Measurements from ENCODE around the gene MEGF6. TPM values are rescaled to one million over a fixed set of nuclear protein-coding genes. Genes with fewer than 3 reads are reported as not detected.

The MEGF6 gene
- total RNA-seq, 3 donors from 2014 or later: 0.43 to 0.98 (median 0.84) TPM

- ATAC-seq (no peak), DNase-seq (no peak)
- Mint-ChIP-seq H3K9me3 (no peaks in the 10 kb centered on the region), H3K27me3 (ENCODE audit: low read depth) (no peaks in the 10 kb centered on the region), H3K36me3 (ENCODE audit: insufficient read depth) (no peaks in the 10 kb centered on the region), H3K4me1 (ENCODE audit: low read depth) (no peaks in the 10 kb centered on the region), H3K4me3 (no peak overlapping the region)
Observed at GRCh38 chr1:3552176-3552575, 59.1 kb downstream of the MEGF6 start.

DNA sequence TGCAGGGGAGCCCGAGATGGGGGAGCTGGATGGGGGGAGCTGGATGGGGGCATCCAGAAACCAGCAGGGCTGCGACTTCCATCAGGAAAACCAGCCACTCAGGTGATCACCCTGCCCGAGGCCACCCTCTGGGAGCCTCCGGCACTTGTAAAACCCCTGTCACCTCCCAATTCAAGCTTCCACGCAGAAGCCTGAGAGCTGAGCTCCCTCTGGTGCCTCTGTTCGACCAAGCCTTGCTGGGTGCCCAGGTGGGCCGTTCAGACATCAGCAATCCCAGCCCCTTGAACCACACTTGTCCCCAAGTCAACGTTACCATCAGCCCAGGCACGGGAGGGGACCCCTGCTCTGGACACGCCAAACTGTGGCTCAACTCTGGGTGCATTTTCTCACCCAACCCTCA, 59.6 kb downstream of the MEGF6 start:
- DNase-seq: no peak
- H3K4me1 Mint-ChIP-seq (ENCODE audit: low read depth): no peaks in the 10 kb centered on the region
- no peak for ATAC-seq
- no peak overlapping the region for H3K4me3 Mint-ChIP-seq
- no peaks in the 10 kb centered on the region for H3K27me3 Mint-ChIP-seq (ENCODE audit: low read depth)
- no peaks in the 10 kb centered on the region for H3K36me3 Mint-ChIP-seq (ENCODE audit: insufficient read depth)
- H3K9me3 Mint-ChIP-seq: no peaks in the 10 kb centered on the region

DNA sequence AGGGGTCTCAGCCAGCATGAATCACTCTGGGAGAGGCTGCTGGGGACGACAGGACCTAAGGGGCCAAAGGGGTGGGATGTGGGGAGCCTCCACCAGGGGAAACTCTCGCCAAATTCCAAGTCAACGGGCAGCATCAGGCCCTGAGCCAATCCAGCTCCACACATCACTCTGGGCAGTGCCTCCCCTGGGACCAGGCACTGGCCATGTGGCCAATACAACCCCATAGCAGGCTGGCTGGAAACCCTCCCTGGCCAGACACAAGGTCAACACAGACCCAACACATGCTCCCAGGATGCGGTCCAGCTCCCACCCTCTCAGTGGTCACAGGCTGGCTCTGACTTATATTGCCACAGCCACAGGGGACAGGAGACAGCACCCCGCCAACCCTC, 60.0 kb downstream of the MEGF6 start:
- no peaks in the 10 kb centered on the region for H3K4me1 Mint-ChIP-seq (ENCODE audit: low read depth)
- no peak overlapping the region for H3K4me3 Mint-ChIP-seq
- no peak for DNase-seq
- no peaks in the 10 kb centered on the region for H3K9me3 Mint-ChIP-seq
- no peaks in the 10 kb centered on the region for H3K36me3 Mint-ChIP-seq (ENCODE audit: insufficient read depth)
- no peak for ATAC-seq
- no peaks in the 10 kb centered on the region for H3K27me3 Mint-ChIP-seq (ENCODE audit: low read depth)

DNA sequence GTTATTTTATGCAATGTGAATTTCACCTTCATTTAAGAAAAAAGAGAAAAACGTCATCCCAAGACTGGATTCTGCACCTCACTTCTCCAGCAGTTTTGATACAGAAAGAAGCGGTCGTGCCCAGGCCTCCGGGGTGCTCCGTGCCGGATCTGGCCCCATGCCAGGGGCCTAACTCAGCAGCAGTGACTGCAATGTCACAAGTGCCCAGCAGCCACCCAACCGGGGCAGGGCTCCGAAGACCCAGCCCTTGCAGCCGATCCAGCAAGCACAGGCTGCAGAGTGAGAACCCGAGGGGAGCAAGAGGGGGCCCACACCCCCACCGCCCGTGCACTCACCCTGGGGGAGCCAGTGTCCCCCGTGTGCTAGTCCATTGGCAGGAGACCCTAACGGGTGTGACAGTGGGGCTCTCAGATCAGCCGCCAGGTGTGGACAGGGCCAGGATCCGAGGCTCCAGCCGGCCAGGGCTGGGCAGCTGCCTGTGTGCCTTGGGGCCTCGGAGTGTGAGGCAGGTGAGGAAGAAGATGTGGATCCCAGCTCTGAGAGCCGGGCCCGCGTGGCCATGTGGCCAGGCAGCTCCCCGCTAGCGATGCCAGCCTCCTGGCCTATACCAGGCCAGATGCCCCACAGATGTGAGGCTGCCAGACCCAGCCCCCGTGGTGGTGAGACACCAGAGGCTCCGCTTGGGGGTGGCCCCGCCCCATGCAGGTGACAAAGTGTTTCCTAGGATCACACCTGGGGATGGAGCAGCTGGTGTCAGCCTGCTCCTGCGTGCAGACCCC, 60.6 kb downstream of the MEGF6 start:
- no peaks in the 10 kb centered on the region for H3K9me3 Mint-ChIP-seq
- ATAC-seq: no peak
- no peaks in the 10 kb centered on the region for H3K27me3 Mint-ChIP-seq (ENCODE audit: low read depth)
- H3K36me3 Mint-ChIP-seq (ENCODE audit: insufficient read depth): no peaks in the 10 kb centered on the region
- no peaks in the 10 kb centered on the region for H3K4me1 Mint-ChIP-seq (ENCODE audit: low read depth)
- no peak for DNase-seq
- no peak overlapping the region for H3K4me3 Mint-ChIP-seq

DNA sequence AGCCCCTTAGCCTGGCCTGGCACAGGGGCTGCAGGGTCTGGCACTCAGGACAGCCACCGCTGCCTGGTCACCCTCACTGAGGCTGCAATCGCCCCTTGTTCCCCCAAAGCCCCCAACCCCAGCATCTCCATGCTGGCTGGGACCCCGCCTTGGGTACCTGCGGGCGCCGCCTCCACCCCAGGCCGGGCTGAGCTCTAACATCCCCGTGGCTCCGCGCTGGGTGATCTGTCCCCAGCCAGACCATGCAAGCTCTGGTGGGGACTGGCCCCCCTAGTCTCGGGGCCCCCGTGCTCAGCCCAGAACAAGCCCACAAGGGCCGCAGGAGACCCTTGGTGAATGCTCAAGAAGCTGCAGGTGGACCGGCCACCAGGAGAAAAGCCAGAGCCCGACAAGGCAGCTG, 62.4 kb downstream of the MEGF6 start:
- Mint-ChIP-seq H3K4me1 (ENCODE audit: low read depth) (no peaks in the 10 kb centered on the region), H3K4me3 (no peak overlapping the region), H3K27me3 (ENCODE audit: low read depth) (no peaks in the 10 kb centered on the region), H3K9me3 (no peaks in the 10 kb centered on the region), H3K36me3 (ENCODE audit: insufficient read depth) (no peaks in the 10 kb centered on the region)
- ATAC-seq: no peak
- DNase-seq: no peak

DNA sequence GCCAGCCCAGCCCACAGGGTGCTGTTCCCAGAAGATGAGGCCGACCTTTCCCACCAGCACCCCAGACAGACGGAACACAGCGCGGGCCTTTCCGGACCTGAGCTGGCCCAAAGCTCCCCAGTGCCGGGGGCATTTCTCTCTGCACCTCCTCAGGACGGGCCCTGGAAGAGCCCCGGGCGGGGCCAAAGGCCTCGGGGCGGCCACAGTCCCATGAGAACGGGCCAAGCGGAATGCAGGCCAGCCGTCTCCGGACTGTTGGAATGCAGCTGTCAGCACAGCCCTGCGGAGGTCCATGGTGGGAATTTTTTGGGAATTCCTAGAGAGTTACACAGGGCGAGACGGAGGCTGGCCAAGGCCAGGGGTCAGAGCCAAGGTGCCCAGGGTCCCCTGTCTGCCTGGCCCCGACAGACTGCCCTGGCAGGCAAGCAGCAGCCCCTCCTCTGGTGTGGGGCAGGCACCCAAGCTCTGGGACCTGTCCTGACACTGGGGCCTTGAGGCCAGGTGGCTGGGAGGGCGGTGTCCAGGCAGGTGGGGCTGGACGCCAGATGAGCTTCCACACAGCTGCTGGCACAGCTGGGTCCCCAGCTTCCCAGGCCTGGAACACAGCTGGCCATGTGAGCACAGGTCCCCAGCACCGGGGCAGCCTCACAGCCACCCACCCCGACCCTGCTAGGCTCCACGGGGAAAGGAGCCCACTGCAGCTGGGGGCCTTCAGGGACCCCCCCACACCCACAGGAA, 63.0 kb downstream of the MEGF6 start:
- DNase-seq (no peak), ATAC-seq (no peak)
- no peaks in the 10 kb centered on the region for H3K9me3 Mint-ChIP-seq

DNA sequence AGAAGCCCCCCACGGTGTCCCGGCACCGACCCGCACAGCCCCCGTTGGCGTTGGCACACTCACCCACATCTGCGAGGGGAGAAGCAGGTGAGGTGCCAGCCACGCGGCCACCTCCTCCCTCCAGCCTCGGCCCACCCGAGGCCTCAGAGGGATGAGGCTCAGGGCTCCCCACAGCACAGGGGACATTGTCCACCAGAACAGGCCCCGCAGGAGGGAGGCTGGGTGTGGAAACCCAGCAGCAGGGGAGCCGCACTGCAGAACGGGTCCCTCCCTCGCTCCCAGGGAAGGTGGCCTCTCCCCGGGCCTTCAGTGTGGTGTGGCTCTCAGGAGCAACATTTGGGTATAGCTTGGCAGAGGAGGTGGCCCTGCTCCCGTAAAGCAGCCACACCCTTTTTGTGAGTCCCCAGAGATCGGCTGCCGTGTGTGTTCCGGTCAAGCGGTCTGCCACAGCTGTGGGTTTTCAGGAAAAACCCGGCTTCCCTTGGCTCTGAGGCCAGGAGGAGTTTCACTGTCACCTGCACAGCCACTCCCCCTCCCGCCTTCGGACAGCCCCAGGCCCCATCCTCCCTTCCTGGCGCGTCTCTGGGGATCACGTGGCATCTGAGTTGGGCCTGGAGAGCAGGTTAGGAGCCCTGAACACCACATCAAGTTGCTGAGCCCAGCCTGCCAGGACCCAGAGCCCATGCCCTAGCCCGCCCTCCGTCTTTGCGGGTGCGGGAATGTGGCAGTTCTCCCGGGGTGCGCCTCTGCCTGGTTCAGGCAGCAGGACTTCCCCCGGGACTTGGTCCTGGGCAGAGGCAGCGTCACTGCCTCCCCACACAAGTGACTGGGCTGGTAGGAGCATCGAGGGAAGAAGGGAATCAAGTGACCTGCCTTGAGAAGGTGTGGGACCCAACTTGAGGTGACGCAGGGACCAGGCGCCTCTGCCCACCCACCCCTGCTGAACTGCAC, 64.0 kb downstream of the MEGF6 start:
- Mint-ChIP-seq H3K36me3 (ENCODE audit: insufficient read depth) (no peaks in the 10 kb centered on the region), H3K4me1 (ENCODE audit: low read depth) (no peaks in the 10 kb centered on the region)

More for the DNA sequence above, 63.0 kb downstream of the MEGF6 start:
- H3K27me3 Mint-ChIP-seq (ENCODE audit: low read depth): no peaks in the 10 kb centered on the region
- no peaks in the 10 kb centered on the region for H3K36me3 Mint-ChIP-seq (ENCODE audit: insufficient read depth)
- H3K4me3 Mint-ChIP-seq: no peak overlapping the region
- no peaks in the 10 kb centered on the region for H3K4me1 Mint-ChIP-seq (ENCODE audit: low read depth)

DNA sequence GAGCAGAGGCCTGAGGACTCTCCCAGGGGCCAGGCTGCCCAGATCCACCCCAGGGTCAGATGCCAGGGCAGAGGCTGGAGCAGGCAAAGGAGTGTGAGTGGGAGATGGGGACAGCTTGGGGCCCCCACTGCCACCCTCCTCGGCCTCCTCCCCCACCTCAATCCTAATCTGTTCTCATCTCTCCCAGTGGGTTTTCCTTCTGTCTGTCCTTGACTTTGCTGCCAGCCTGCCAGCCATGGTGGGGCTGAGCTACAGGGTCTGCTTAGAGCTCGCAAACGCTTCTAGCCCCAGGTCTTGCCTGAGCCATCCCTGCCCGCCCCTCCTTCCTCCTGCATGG, 65.3 kb downstream of the MEGF6 start:
- ATAC-seq (no peak), DNase-seq (no peak)
- H3K4me1 Mint-ChIP-seq (ENCODE audit: low read depth): no peaks in the 10 kb centered on the region
- H3K27me3 Mint-ChIP-seq (ENCODE audit: low read depth): no peaks in the 10 kb centered on the region
- H3K4me3 Mint-ChIP-seq: no peak overlapping the region
- H3K36me3 Mint-ChIP-seq (ENCODE audit: insufficient read depth): no peaks in the 10 kb centered on the region
- no peaks in the 10 kb centered on the region for H3K9me3 Mint-ChIP-seq

More for the DNA sequence above, 64.0 kb downstream of the MEGF6 start:
- DNase-seq (no peak), ATAC-seq (no peak)
- no peaks in the 10 kb centered on the region for H3K27me3 Mint-ChIP-seq (ENCODE audit: low read depth)
- H3K9me3 Mint-ChIP-seq: no peaks in the 10 kb centered on the region
- no peak overlapping the region for H3K4me3 Mint-ChIP-seq

DNA sequence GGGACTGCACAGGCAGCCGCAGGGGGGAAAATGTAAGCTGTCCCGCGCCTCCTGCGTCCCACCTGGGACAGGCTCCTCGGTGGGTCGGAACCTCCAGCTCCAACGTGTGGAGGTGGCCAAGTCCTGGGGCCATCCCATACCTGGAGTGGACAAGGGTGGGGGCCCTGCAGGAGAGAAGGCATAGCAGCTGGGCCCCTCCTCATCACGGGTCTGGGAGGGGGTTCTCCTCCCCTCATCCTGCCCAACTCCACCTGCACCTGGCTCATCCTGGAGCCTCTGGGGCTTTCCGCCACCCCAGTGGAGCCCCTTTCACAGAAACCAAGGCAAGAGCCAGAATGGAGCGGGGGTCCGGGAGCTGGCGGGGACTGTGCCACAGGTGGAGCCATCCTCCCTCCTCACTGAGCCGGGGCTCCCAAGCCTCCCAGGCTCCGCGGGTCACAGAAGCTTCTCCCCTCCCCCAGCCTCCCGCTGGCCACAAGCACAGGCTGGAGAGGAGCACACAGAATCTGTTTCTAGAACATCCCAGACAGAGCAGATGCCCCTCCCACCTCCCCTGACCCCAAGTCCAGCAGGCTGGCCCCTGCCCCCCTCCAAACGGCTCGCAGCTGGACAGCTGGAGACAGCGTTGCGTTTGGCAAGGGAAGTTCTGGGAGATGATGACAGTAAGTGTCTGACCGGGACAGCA, 65.8 kb downstream of the MEGF6 start:
- ATAC-seq (no peak), DNase-seq (no peak)
- H3K4me3 Mint-ChIP-seq: no peak overlapping the region
- no peaks in the 10 kb centered on the region for H3K27me3 Mint-ChIP-seq (ENCODE audit: low read depth)
- H3K4me1 Mint-ChIP-seq (ENCODE audit: low read depth): no peaks in the 10 kb centered on the region
- H3K9me3 Mint-ChIP-seq: no peaks in the 10 kb centered on the region
- no peaks in the 10 kb centered on the region for H3K36me3 Mint-ChIP-seq (ENCODE audit: insufficient read depth)

DNA sequence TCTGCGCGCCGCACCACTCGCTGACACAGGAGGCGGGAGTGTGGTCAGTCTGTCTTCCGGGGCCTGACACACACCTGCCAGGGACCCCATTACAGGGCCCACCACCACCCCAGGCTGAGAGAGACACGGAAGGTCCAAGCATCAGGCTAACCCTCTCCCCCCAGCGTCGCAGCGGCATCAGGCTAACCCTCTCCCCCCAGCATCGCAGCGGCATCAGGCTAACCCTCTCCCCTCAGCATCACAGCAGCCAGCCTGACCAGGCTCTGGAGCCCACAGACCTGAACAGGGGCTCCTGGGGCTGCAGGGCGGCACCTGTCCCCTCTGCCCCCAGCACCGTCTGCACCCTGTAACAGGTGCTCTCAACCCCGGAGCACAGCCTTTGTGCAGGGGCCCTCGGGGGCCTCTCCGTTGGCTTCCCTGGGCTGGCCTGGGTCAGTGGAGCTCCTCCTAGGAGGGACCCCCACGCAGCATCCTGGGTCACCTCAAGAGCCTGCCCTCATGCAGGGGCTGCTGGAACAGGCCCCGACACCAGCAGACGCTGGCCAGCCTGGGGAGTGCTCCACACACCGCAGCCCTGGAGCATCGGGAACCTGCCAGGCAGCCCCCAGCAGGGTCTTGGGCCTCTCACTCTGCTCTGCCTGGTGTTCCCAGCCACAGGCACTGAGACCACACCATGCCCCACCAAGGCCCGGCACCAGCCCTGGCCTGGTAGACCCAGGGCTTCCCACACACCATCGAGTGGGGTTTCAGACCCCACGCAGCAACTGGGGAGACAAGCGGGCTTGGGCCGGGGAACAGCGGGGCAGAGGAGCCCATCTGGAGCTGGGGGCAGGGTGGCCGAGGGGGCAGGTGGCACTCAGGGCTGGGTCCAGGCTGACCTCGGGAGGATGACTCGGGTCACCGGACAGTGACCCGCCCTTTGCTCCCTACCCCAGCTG, 67.0 kb downstream of the MEGF6 start:
- ATAC-seq: no peak
- no peaks in the 10 kb centered on the region for H3K36me3 Mint-ChIP-seq (ENCODE audit: insufficient read depth)
- no peaks in the 10 kb centered on the region for H3K4me1 Mint-ChIP-seq (ENCODE audit: low read depth)
- H3K9me3 Mint-ChIP-seq: no peaks in the 10 kb centered on the region
- no peak for DNase-seq
- H3K4me3 Mint-ChIP-seq: no peak overlapping the region
- H3K27me3 Mint-ChIP-seq (ENCODE audit: low read depth): no peaks in the 10 kb centered on the region

DNA sequence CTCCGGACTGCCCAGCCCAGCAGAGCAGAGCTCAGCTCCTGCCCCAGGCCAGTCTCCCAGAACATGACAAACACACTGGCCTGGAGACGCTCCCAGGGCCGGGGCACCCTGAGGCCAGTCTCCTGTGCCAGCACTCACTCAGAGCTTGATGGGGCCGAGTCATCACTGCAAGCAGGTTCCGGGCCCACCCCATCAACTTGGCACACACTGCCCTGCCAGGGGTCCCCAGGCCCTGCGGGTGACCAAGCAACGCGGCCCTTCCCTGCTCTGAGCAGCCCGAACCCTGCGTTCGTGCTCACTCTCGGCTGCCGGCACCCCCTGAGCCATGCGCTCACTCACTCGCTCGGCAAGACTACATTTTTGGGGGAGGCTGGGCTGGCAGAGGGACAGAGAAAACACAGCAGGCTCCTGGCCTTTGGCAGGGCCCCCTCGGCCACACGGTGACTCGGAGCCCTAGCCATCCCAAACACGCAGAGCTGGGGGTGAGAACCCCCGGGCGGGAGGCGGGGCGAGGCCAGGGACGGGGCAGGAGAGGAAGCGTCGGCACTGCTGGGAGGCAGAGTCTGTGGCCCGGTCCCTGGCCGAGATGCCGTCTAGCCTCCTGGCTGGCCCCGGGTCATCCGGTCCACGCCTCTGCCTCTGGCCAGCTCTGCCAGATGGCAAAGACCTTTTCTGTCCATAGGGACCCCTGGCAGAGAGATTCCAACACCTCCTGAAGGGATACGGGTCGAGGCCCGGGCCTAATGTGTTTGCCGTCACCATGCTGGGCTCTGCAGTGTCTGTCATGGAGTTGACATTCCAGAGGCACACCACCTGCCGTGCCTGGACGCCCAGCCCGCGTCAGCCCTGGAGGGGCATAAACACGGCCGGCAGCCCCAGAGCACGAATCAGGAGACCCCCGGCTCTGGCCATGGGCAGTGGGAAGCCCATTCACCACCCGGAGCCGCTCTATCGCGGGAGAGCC, 68.0 kb downstream of the MEGF6 start:
- no peak overlapping the region for H3K4me3 Mint-ChIP-seq
- no peaks in the 10 kb centered on the region for H3K4me1 Mint-ChIP-seq (ENCODE audit: low read depth)
- ATAC-seq (no peak), DNase-seq (no peak)
- H3K36me3 Mint-ChIP-seq (ENCODE audit: insufficient read depth): no peaks in the 10 kb centered on the region
- H3K9me3 Mint-ChIP-seq: no peaks in the 10 kb centered on the region
- H3K27me3 Mint-ChIP-seq (ENCODE audit: low read depth): no peaks in the 10 kb centered on the region

DNA sequence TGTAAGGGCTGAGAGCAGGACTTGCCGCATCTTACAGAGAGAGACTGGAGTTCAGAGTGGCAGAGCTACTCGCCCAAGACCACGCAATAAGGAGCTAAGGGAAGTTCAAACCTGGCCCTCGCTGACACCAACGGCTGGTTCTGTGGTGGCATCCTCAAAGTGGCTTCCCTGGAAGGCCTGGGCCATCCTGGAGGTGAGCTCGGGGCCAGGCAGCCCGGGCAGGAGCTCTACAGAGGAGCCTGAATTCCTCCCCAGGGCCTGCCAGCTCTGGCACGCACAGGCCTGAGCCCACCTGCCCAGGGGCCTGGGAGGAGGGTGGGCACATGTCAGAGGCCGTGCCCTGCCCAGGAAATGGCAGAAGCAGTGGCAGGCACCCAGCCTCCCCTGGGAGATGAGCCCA, 68.6 kb downstream of the MEGF6 start:
- Mint-ChIP-seq H3K9me3 (no peaks in the 10 kb centered on the region), H3K36me3 (ENCODE audit: insufficient read depth) (no peaks in the 10 kb centered on the region), H3K4me3 (no peak overlapping the region), H3K4me1 (ENCODE audit: low read depth) (no peaks in the 10 kb centered on the region), H3K27me3 (ENCODE audit: low read depth) (no peaks in the 10 kb centered on the region)
- ATAC-seq: no peak
- DNase-seq: no peak
